ENCODE data around the gene IL1RAPL1.
"Not testable (repeated sequence)": the region's sequence is repeated elsewhere in the genome, so short reads cannot be mapped to it uniquely, and the experiment has no call there.

GRCh38 chrX:29122817-29123216, 535.6 kb downstream of the IL1RAPL1 start:
- TF ChIP-seq EZH2 (IDR thresholded peaks at IDR 0.05; ENCODE audit: borderline replicate concordance, low read depth, low read length, severe bottlenecking); CTCF (IDR thresholded peaks at IDR 0.05; ENCODE audit: extremely low read depth in 1 of 2, insufficient read depth in 1 of 2, low read depth in 1 of 2, low read length in 2 of 2); POLR2A (IDR thresholded peaks at IDR 0.05; ENCODE audit: low read depth, low read length); JUN (IDR thresholded peaks at IDR 0.05; ENCODE audit: borderline replicate concordance, insufficient read depth, insufficient read length, low read depth); POLR2AphosphoS5 (IDR thresholded peaks at IDR 0.05; ENCODE audit: insufficient read depth, low read depth, low read length); MYC (IDR thresholded peaks at IDR 0.05; ENCODE audit: low read depth, low read length); MAX (IDR thresholded peaks at IDR 0.05; ENCODE audit: insufficient read depth, insufficient read length): not testable (repeated sequence)

All from endothelial cell of umbilical vein (primary cell).